ENCODE measurements around the gene RCAN1. TPM values are rescaled to one million over a fixed set of nuclear protein-coding genes. Genes with fewer than 3 reads are reported as not detected.
A peak's percentile ranks its signal among the peaks of the same experiment; 100 is the strongest.

Gene RCAN1
- total and polyA plus RNA-seq, 9 of the 15 experiments (the other 6 are each of a cell fraction or from before 2014, with no cell fraction given), result 4.4 to 16.5 (median 12.3) TPM

- H3K79me2 ChIP-seq (ENCODE audit: control insufficient read depth, insufficient read depth, low read length), result no peaks in the 10 kb centered on the region
- H3K9me1 ChIP-seq (ENCODE audit: control insufficient read depth, insufficient read depth, low read length), result no peaks in the 10 kb centered on the region
- H4K20me1 ChIP-seq (replicated peaks; ENCODE audit: control insufficient read depth, insufficient read depth, low read length), result no peaks in the 10 kb centered on the region
- peak overlapping the region; percentile 78 for H2AFZ ChIP-seq (ENCODE audit: low read depth, low read length)
- FAIRE-seq (peak; percentile 80), DNase-seq (ENCODE audit: extremely low read depth in 1 of 4, low spot score in 3 of 4) (peak; percentile 32 to 62 (median 52)), ATAC-seq (peak; percentile 84)
- peaks cover 0 to 11% of the 10 kb centered on the region in 2 experiments; a peak in 3 of 5 replicates for H3K4me1 ChIP-seq (replicated peaks in 1 of 2; ENCODE audit: control insufficient read depth in 2 of 2, insufficient read depth in 2 of 2, low read length in 2 of 2)
- no TSS peak for BruUV-seq (replicated peaks)
- in situ Hi-C loops (cut with MboI), result loop anchor here (10.0 to 25.0 kb wide), 2 partner anchors 253 to 715 kb away; partner anchors contain the start of gene SMIM11
- H3K27ac ChIP-seq (ENCODE audit: extremely low read depth, low read depth, low read length), result no peak overlapping the region
- H3K4me2 ChIP-seq (ENCODE audit: insufficient read depth, low read length), result peak overlapping the region; percentile 54
- no peaks in the 10 kb centered on the region for H3K9me3 ChIP-seq (replicated peaks; ENCODE audit: control insufficient read depth, insufficient read depth, low read depth, low read length)
- no peaks in the 10 kb centered on the region for H3K36me3 ChIP-seq (ENCODE audit: control insufficient read depth, insufficient read depth, low read length)
- no peak overlapping the region for H3K9ac ChIP-seq (ENCODE audit: insufficient read depth in 1 of 2, low read depth in 2 of 2, low read length in 2 of 2)
- intact Hi-C loops (cut with micrococcal nuclease), result no loop called here
- 9% methylated on average over 9 of the region's 9 CpGs for WGBS (ENCODE audit: insufficient coverage, low coverage, missing lambda C conversion rate)
- ChIA-PET POLR2A (interaction anchor here (0.5 to 1.7 kb wide), 3 partner anchors 11 to 27 kb away, joined by 3 to 4 read pairs (median 3); no protein-coding TSS in a partner anchor), CTCF (ENCODE audit: low intra/inter-chr PET ratio) (interaction anchor here (0.6 kb wide), 1 partner anchor 1386 kb away, joined by 3 read pairs; no protein-coding TSS in a partner anchor)
- H3K27me3 ChIP-seq (ENCODE audit: control insufficient read depth in 2 of 2, insufficient read depth in 2 of 2, low read length in 2 of 2), result peaks cover 10 to 17% of the 10 kb centered on the region in 2 experiments
- no peak overlapping the region for H3K4me3 ChIP-seq
- TF ChIP-seq FOSL1 (tag; conservative IDR thresholded peaks at IDR 0.05) (peak; percentile 55; the same call in 1 of the 2 replicates), MAFK (IDR thresholded peaks at IDR 0.05; ENCODE audit: low read length) (peak; percentile 74), ZNF79 (CRISPR knock-in tag; IDR thresholded peaks at IDR 0.05; ENCODE audit: low read depth) (no peak), PRMT5 (CRISPR knock-in tag; IDR thresholded peaks at IDR 0.05) (no peak), IRF2 (CRISPR knock-in tag; IDR thresholded peaks at IDR 0.05) (0 out of 2 replicates have a peak, but pooled peaks have one; percentile 60), ZNF699 (CRISPR knock-in tag; IDR thresholded peaks at IDR 0.05; ENCODE audit: insufficient replicate concordance) (no peak), SP1 (CRISPR knock-in tag; IDR thresholded peaks at IDR 0.05) (no peak), SRSF3 (IDR thresholded peaks at IDR 0.05; ENCODE audit: insufficient read depth, low read length) (no peak), RREB1 (CRISPR knock-in tag; IDR thresholded peaks at IDR 0.05) (no peak), HDAC3 (IDR thresholded peaks at IDR 0.05; ENCODE audit: borderline replicate concordance, partially characterized antibody) (no peak), SPI1 (IDR thresholded peaks at IDR 0.05; ENCODE audit: borderline replicate concordance, low read depth, low read length) (no peak), MEF2A (IDR thresholded peaks at IDR 0.05; ENCODE audit: control insufficient read depth, low read depth, low read length) (no peak)
- TF ChIP-seq, protein P1, sequence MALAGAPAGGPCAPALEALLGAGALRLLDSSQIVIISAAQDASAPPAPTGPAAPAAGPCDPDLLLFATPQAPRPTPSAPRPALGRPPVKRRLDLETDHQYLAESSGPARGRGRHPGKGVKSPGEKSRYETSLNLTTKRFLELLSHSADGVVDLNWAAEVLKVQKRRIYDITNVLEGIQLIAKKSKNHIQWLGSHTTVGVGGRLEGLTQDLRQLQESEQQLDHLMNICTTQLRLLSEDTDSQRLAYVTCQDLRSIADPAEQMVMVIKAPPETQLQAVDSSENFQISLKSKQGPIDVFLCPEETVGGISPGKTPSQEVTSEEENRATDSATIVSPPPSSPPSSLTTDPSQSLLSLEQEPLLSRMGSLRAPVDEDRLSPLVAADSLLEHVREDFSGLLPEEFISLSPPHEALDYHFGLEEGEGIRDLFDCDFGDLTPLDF (CRISPR knock-in tag; IDR thresholded peaks at IDR 0.05), result no peak
Observed at GRCh38 chr21:34639882-34640788, 25.2 kb upstream of the RCAN1 start.
